Measurements from ENCODE around the gene HMX1. TPM values are rescaled to one million over a fixed set of nuclear protein-coding genes. Genes with fewer than 3 reads are reported as not detected.

HMX1 gene
- total and polyA plus RNA-seq, 10 of the 15 experiments (the other 5 are each of a cell fraction or from before 2014, with no cell fraction given): not detected

DNA sequence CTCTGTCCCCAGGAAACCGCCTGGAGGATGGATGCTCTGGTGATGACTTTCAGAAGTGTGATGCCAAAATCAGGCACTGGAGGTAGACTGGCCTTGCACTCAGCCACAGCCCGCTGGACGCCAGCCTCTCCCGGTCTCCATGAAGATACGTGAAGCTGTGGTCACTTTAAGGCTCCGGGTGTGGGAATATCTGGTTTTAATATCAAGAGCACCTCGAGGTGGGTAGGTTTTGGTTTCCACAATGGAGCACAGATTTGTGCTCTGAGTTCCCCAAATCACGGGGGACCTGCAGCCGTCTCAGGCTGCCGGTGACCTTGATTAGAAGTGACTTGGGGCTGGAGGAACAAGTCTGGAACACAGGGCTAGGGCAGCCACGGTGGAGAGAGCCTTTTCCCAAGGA, 6.8 kb upstream of the HMX1 start:
- RAD21 ChIA-PET (ENCODE audit: unreplicated experiment): no interaction called here
- in situ Hi-C loops (cut with MboI): no loop called here

More for the DNA sequence above, 6.8 kb upstream of the HMX1 start:
- Histone ChIP-seq H3K4me1 (ENCODE audit: control insufficient read depth, insufficient read depth, low read length) (no peaks in the 10 kb centered on the region), H2AFZ (ENCODE audit: control insufficient read depth, low read depth, low read length) (no peak overlapping the region), H3K79me2 (ENCODE audit: control insufficient read depth, insufficient read depth, low read length) (no peaks in the 10 kb centered on the region), H4K20me1 (ENCODE audit: control insufficient read depth, insufficient read depth) (no peaks in the 10 kb centered on the region), H3K9ac (ENCODE audit: control insufficient read depth, insufficient read depth, low read length) (no peak overlapping the region), H3K9me3 (replicated peaks; ENCODE audit: control insufficient read depth, insufficient read depth, low read length) (no peaks in the 10 kb centered on the region; the same call in 2 of the 3 replicates), H3K27me3 (replicated peaks in 1 of 2; ENCODE audit: control insufficient read depth in 2 of 2, insufficient read depth in 2 of 2, low read length in 1 of 2) (no peaks in the 10 kb centered on the region; a peak in 1 of 4 replicates), H3K4me2 (ENCODE audit: control insufficient read depth, insufficient read depth) (no peak overlapping the region), H3K36me3 (ENCODE audit: control insufficient read depth in 2 of 2, insufficient read depth in 2 of 2, low read length in 1 of 2) (no peaks in the 10 kb centered on the region; a peak in 1 of 4 replicates), H3K4me3 (no peak overlapping the region), H3K27ac (ENCODE audit: control insufficient read depth, insufficient read depth) (no peak overlapping the region)
- TF ChIP-seq NFIC (IDR thresholded peaks at IDR 0.05; ENCODE audit: low read depth, low read length) (no peak), PAX8 (IDR thresholded peaks at IDR 0.05) (no peak), MEF2B (IDR thresholded peaks at IDR 0.05; ENCODE audit: partially characterized antibody, poor library complexity, severe bottlenecking) (no peak), RFX5 (IDR thresholded peaks at IDR 0.05; ENCODE audit: low read depth, low read length) (no peak), HDAC6 (IDR thresholded peaks at IDR 0.05; ENCODE audit: unreplicated experiment) (no peak), CBX3 (IDR thresholded peaks at IDR 0.05; ENCODE audit: borderline replicate concordance, low read depth) (no peak), ASH2L (IDR thresholded peaks at IDR 0.05; ENCODE audit: borderline replicate concordance, low read depth) (no peak), SPI1 (IDR thresholded peaks at IDR 0.05; ENCODE audit: borderline replicate concordance, insufficient read depth, low read depth, low read length) (no peak), STAT3 (IDR thresholded peaks at IDR 0.05; ENCODE audit: low read depth, low read length) (no peak)
- TF ChIP-seq, protein P1, sequence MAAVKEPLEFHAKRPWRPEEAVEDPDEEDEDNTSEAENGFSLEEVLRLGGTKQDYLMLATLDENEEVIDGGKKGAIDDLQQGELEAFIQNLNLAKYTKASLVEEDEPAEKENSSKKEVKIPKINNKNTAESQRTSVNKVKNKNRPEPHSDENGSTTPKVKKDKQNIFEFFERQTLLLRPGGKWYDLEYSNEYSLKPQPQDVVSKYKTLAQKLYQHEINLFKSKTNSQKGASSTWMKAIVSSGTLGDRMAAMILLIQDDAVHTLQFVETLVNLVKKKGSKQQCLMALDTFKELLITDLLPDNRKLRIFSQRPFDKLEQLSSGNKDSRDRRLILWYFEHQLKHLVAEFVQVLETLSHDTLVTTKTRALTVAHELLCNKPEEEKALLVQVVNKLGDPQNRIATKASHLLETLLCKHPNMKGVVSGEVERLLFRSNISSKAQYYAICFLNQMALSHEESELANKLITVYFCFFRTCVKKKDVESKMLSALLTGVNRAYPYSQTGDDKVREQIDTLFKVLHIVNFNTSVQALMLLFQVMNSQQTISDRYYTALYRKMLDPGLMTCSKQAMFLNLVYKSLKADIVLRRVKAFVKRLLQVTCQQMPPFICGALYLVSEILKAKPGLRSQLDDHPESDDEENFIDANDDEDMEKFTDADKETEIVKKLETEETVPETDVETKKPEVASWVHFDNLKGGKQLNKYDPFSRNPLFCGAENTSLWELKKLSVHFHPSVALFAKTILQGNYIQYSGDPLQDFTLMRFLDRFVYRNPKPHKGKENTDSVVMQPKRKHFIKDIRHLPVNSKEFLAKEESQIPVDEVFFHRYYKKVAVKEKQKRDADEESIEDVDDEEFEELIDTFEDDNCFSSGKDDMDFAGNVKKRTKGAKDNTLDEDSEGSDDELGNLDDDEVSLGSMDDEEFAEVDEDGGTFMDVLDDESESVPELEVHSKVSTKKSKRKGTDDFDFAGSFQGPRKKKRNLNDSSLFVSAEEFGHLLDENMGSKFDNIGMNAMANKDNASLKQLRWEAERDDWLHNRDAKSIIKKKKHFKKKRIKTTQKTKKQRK (IDR thresholded peaks at IDR 0.05; ENCODE audit: low read depth, low read length): no peak
- TF ChIP-seq, protein P2, sequence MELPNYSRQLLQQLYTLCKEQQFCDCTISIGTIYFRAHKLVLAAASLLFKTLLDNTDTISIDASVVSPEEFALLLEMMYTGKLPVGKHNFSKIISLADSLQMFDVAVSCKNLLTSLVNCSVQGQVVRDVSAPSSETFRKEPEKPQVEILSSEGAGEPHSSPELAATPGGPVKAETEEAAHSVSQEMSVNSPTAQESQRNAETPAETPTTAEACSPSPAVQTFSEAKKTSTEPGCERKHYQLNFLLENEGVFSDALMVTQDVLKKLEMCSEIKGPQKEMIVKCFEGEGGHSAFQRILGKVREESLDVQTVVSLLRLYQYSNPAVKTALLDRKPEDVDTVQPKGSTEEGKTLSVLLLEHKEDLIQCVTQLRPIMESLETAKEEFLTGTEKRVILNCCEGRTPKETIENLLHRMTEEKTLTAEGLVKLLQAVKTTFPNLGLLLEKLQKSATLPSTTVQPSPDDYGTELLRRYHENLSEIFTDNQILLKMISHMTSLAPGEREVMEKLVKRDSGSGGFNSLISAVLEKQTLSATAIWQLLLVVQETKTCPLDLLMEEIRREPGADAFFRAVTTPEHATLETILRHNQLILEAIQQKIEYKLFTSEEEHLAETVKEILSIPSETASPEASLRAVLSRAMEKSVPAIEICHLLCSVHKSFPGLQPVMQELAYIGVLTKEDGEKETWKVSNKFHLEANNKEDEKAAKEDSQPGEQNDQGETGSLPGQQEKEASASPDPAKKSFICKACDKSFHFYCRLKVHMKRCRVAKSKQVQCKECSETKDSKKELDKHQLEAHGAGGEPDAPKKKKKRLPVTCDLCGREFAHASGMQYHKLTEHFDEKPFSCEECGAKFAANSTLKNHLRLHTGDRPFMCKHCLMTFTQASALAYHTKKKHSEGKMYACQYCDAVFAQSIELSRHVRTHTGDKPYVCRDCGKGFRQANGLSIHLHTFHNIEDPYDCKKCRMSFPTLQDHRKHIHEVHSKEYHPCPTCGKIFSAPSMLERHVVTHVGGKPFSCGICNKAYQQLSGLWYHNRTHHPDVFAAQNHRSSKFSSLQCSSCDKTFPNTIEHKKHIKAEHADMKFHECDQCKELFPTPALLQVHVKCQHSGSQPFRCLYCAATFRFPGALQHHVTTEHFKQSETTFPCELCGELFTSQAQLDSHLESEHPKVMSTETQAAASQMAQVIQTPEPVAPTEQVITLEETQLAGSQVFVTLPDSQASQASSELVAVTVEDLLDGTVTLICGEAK (IDR thresholded peaks at IDR 0.05; ENCODE audit: borderline replicate concordance): no peak
- TF ChIP-seq, protein P3, sequence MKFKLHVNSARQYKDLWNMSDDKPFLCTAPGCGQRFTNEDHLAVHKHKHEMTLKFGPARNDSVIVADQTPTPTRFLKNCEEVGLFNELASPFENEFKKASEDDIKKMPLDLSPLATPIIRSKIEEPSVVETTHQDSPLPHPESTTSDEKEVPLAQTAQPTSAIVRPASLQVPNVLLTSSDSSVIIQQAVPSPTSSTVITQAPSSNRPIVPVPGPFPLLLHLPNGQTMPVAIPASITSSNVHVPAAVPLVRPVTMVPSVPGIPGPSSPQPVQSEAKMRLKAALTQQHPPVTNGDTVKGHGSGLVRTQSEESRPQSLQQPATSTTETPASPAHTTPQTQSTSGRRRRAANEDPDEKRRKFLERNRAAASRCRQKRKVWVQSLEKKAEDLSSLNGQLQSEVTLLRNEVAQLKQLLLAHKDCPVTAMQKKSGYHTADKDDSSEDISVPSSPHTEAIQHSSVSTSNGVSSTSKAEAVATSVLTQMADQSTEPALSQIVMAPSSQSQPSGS (IDR thresholded peaks at IDR 0.05; ENCODE audit: low read length): no peak
- TF ChIP-seq, protein P4, sequence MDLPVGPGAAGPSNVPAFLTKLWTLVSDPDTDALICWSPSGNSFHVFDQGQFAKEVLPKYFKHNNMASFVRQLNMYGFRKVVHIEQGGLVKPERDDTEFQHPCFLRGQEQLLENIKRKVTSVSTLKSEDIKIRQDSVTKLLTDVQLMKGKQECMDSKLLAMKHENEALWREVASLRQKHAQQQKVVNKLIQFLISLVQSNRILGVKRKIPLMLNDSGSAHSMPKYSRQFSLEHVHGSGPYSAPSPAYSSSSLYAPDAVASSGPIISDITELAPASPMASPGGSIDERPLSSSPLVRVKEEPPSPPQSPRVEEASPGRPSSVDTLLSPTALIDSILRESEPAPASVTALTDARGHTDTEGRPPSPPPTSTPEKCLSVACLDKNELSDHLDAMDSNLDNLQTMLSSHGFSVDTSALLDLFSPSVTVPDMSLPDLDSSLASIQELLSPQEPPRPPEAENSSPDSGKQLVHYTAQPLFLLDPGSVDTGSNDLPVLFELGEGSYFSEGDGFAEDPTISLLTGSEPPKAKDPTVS (IDR thresholded peaks at IDR 0.05; ENCODE audit: low read depth, low read length): no peak
- no TSS peak for BruUV-seq (replicated peaks)
- FAIRE-seq: no peak
- no peak for DNase-seq (ENCODE audit: low read depth, low spot score)
- ATAC-seq: no peak
- WGBS (ENCODE audit: insufficient coverage, insufficient replicate concordance, low lambda C conversion rate, missing lambda C conversion rate): 11% methylated on average over 11 of the region's 11 CpGs
- intact Hi-C loops (cut with micrococcal nuclease; ENCODE audit: unreplicated experiment): no loop called here
- ChIA-PET CTCF (no interaction called here), POLR2A (no interaction called here), SMC1A (ENCODE audit: uncharacterized antibody, unreplicated experiment) (no interaction called here)
